Osteoblast (primary cell): ENCODE results near the gene TENM4. TPM values are rescaled to one million over a fixed set of nuclear protein-coding genes. Genes with fewer than 3 reads are reported as not detected.

ENCODE experiments used
- DNase-seq: peaks from one replicate; pipeline ENCODE4 v3.0.0; 2011; ENCODE audit warnings: low spot score, mixed read lengths; ENCODE audit not compliant: insufficient read length; ENCODE audit errors: missing footprints
- H2AFZ ChIP-seq: 2 replicates; pipeline ENCODE4 v1.6.0; 2011; ENCODE audit warnings: mild to moderate bottlenecking, low read length
- H3K27ac ChIP-seq: 2 replicates; pipeline ENCODE4 v1.5.1; 2011; ENCODE audit warnings: mild to moderate bottlenecking, low read depth, low read length, moderate library complexity
- H3K27me3 ChIP-seq: 2 replicates; pipeline ENCODE4 v1.6.0; 2012; ENCODE audit warnings: mild to moderate bottlenecking, control low read depth, inconsistent platforms, low read length, moderate library complexity; ENCODE audit not compliant: insufficient read depth
- H3K36me3 ChIP-seq: 2 replicates; pipeline ENCODE4 v1.5.1; 2011; ENCODE audit warnings: mild to moderate bottlenecking, low read length, control low read depth, moderate library complexity; ENCODE audit not compliant: insufficient read depth
- H3K4me1 ChIP-seq: 2 replicates; pipeline ENCODE4 v1.5.1; 2011; ENCODE audit warnings: mild to moderate bottlenecking, low read length, control low read depth, moderate library complexity; ENCODE audit not compliant: insufficient read depth
- H3K4me2 ChIP-seq: 2 replicates; pipeline ENCODE4 v1.6.0; 2011; ENCODE audit warnings: mild to moderate bottlenecking, low read length; ENCODE audit not compliant: insufficient read depth
- H3K4me3 ChIP-seq: fragments of 200-600 bp; sonication (generic); 3 replicates; pipeline ENCODE4 v1.5.1; 2012; ENCODE audit warnings: mild to moderate bottlenecking, low read length, inconsistent platforms; ENCODE audit not compliant: insufficient read depth
- H3K79me2 ChIP-seq: 2 replicates; pipeline ENCODE4 v1.6.0; 2012; ENCODE audit warnings: mild to moderate bottlenecking, low read length, control low read depth, inconsistent platforms; ENCODE audit not compliant: insufficient read depth
- H3K9me3 ChIP-seq: 2 replicates; pipeline ENCODE4 v1.5.1; 2011; ENCODE audit warnings: low read depth, low read length, control low read depth
- H4K20me1 ChIP-seq: 2 replicates; pipeline ENCODE4 v1.6.0; 2012; ENCODE audit warnings: mild to moderate bottlenecking, low read length, control low read depth; ENCODE audit not compliant: insufficient read depth
- total RNA-seq: library from RNA; depleted of rRNA; stranded (reverse); fragments of >200 nt; gene quantifications from 2 replicates; pipeline ENCODE4 v1.2.3, GENCODE V29; 2012
- TF ChIP-seq, protein P1 (sequence below): IDR thresholded peaks from 2 replicates; pipeline ENCODE4 v1.5.1; 2011; ENCODE audit warnings: mild to moderate bottlenecking, low read depth, low read length, moderate library complexity; ENCODE audit errors: extremely low read depth

TENM4 gene
- total RNA-seq, 1 donor, result 63.3 TPM

DNA sequence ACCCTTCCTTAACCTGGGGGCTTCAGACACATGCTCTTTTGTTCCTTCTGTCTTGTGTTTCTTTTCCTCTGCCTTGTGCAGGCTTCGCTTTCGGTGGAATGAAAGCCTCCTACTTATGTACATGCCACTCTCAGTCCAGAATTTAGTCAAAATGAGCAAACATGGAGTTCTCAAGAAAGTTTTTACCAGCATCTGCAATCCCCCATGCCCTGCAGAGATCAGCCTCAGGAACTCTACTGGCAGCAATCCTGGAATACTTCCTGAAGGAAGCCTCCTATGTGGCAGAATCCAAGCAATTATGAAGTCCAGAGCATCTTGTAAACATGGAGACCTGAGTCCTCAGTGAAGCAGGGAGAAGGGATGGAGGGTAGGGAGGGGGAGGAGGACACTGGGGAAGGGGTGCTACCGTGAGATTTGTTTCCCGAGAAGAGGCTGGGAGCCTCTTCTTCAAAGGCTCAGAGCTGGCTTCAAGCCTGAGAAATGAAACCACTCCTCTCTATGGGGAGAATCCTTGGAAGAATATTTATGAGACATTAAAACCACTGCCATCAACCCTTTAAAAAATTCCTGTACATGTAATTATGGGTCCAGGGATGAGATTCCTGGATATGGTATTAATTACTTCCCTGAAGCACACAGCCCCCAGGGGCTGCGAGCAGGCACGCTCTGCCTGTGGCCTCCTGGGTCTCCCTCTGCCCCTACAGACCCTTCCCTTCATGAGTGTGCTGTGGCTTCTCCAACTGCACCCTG lies 58.4 kb downstream of the TENM4 start:
- Histone ChIP-seq H3K36me3 (no peaks in the 10 kb centered on the region), H3K79me2 (no peaks in the 10 kb centered on the region), H3K4me3 (no peak overlapping the region), H3K27me3 (no peaks in the 10 kb centered on the region), H3K4me2 (no peak overlapping the region), H3K9me3 (no peaks in the 10 kb centered on the region), H3K4me1 (no peaks in the 10 kb centered on the region), H2AFZ (no peak overlapping the region), H3K27ac (no peak overlapping the region), H4K20me1 (no peaks in the 10 kb centered on the region)
- DNase-seq, result no peak
- TF ChIP-seq, protein P1, sequence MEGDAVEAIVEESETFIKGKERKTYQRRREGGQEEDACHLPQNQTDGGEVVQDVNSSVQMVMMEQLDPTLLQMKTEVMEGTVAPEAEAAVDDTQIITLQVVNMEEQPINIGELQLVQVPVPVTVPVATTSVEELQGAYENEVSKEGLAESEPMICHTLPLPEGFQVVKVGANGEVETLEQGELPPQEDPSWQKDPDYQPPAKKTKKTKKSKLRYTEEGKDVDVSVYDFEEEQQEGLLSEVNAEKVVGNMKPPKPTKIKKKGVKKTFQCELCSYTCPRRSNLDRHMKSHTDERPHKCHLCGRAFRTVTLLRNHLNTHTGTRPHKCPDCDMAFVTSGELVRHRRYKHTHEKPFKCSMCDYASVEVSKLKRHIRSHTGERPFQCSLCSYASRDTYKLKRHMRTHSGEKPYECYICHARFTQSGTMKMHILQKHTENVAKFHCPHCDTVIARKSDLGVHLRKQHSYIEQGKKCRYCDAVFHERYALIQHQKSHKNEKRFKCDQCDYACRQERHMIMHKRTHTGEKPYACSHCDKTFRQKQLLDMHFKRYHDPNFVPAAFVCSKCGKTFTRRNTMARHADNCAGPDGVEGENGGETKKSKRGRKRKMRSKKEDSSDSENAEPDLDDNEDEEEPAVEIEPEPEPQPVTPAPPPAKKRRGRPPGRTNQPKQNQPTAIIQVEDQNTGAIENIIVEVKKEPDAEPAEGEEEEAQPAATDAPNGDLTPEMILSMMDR, result no peak

DNA sequence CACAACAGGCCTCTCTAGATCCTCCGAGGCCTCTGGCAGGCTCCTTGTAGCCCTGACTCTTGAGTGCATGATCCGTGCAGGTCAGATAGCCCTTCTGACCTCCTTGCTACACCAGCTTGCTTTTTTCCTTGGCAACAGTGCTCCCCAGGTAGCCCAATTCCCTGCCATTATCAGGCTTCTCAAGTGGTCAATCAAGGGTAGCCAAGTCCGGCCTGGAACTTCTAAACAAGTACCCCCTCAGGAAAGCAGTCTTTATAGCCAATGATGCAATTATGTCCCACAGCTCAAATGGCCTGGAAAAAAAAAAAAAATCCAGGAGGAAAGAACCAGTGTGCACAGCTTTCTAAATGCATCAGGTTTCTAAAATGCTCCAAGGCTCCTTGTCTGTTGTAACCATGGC lies 59.8 kb downstream of the TENM4 start:
- H3K4me2 ChIP-seq, result no peak overlapping the region
- H3K36me3 ChIP-seq, result no peaks in the 10 kb centered on the region
- H3K79me2 ChIP-seq, result no peaks in the 10 kb centered on the region
- H3K4me3 ChIP-seq, result no peak overlapping the region
- no peaks in the 10 kb centered on the region for H3K27me3 ChIP-seq
- H3K27ac ChIP-seq, result no peak overlapping the region
- TF ChIP-seq, protein P1, result no peak
- no peak for DNase-seq
- H3K4me1 ChIP-seq, result no peaks in the 10 kb centered on the region
- H4K20me1 ChIP-seq, result no peaks in the 10 kb centered on the region
- no peak overlapping the region for H2AFZ ChIP-seq
- H3K9me3 ChIP-seq, result no peaks in the 10 kb centered on the region

DNA sequence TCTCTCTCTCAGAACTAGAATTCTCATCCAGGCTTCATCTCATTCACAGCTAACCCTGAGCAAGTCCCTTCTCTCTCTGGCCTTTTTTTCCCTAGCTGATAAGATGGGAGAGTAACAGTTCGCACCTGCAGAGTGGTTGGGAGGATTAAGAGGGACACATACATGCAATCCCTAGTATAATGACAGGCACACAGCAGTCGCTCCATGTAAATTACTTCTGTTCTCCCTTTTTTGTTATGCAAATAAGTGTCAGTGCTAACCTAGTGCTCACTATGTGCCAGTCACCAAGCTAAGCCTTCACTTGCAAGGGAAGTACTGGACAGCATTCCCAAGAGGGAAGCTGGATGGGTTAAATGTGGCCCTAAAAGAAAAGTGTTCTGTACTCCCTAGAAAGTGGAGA lies 63.4 kb downstream of the TENM4 start:
- no peak overlapping the region for H3K27ac ChIP-seq
- no peak overlapping the region for H3K4me3 ChIP-seq
- no peaks in the 10 kb centered on the region for H4K20me1 ChIP-seq
- no peaks in the 10 kb centered on the region for H3K27me3 ChIP-seq
- H2AFZ ChIP-seq, result no peak overlapping the region
- no peak overlapping the region for H3K4me2 ChIP-seq
- TF ChIP-seq, protein P1, result no peak
- no peaks in the 10 kb centered on the region for H3K36me3 ChIP-seq
- no peaks in the 10 kb centered on the region for H3K79me2 ChIP-seq
- no peaks in the 10 kb centered on the region for H3K4me1 ChIP-seq
- no peaks in the 10 kb centered on the region for H3K9me3 ChIP-seq
- no peak for DNase-seq

DNA sequence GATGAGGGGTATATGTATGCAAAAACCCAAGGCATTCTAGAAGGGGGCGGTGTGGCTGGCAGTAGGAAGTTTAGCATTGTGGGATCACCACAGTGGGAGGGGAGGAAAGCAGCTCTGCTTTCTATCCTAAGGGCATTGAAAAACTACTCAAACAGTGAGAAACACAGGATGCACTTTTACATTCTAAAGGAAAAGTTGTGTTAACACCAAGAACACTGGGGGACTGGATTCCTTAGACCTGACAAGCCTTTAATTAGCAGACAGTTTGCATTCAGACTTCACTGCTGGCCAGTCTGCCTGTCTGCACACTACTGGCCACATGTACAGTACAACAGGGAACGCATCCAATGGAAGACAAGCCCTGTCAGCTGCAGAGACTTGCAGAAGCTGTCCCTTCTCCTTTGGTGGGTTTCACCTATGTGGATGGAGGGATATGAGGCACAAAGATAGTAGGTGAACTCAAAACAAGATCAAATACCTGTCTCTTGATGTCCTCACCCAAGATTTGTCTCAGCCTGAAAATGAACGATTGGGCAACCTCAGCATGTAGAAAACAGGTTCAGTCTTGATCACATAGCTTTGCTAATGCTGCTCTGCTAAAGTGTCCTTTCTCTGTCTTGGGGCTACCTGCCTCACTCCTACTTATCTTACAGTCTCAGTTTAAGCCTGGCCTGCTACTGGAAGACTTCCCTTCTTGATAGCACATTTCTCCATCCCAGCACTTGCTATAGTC lies 64.8 kb downstream of the TENM4 start:
- Histone ChIP-seq H3K9me3 (no peaks in the 10 kb centered on the region), H3K79me2 (no peaks in the 10 kb centered on the region), H3K27ac (no peak overlapping the region), H3K4me3 (no peak overlapping the region), H3K36me3 (no peaks in the 10 kb centered on the region), H3K4me2 (no peak overlapping the region), H3K4me1 (no peaks in the 10 kb centered on the region), H2AFZ (no peak overlapping the region), H4K20me1 (no peaks in the 10 kb centered on the region), H3K27me3 (no peaks in the 10 kb centered on the region)
- TF ChIP-seq, protein P1, result no peak
- no peak for DNase-seq
